Mesendoderm (in vitro differentiated cells): ENCODE results near the gene SMCP.

Experiments used
- DNase-seq: peaks from one replicate; pipeline ENCODE4 v3.0.0; 2013
- H2AK5ac ChIP-seq: 2 replicates; pipeline ENCODE4 v1.6.1; 2013; ENCODE audit warnings: low read length, inconsistent platforms
- H2BK120ac ChIP-seq: 2 replicates; pipeline ENCODE4 v1.6.1; 2013; ENCODE audit warnings: low read depth, mild to moderate bottlenecking, low read length, moderate library complexity, mixed read lengths
- H2BK15ac ChIP-seq: replicated peaks from 2 replicates; pipeline ENCODE4 v1.6.1; 2013; ENCODE audit warnings: low read depth, mild to moderate bottlenecking, moderate library complexity
- H2BK5ac ChIP-seq: 2 replicates; pipeline ENCODE4 v1.6.1; 2013; ENCODE audit warnings: low read length, inconsistent platforms
- H3K18ac ChIP-seq: 2 replicates; pipeline ENCODE4 v1.6.1; 2013; ENCODE audit warnings: mild to moderate bottlenecking, low read length, mixed read lengths
- H3K23ac ChIP-seq: one replicate; pipeline ENCODE4 v1.6.1; 2013; ENCODE audit warnings: low read length
- H3K27ac ChIP-seq: 2 replicates; pipeline ENCODE4 v1.5.1; 2013; ENCODE audit warnings: low read depth, mild to moderate bottlenecking, inconsistent platforms, low read length, moderate library complexity
- H3K27me3 ChIP-seq: 2 replicates; pipeline ENCODE4 v1.6.1; 2013; ENCODE audit warnings: low read length, control low read depth, mild to moderate bottlenecking, inconsistent platforms; ENCODE audit not compliant: insufficient read depth, poor library complexity
- H3K36me3 ChIP-seq: 2 replicates; pipeline ENCODE4 v1.6.1; 2013; ENCODE audit warnings: low read length, inconsistent platforms; ENCODE audit not compliant: control insufficient read depth, insufficient read depth
- H3K4ac ChIP-seq: one replicate; pipeline ENCODE4 v1.6.1; 2013; ENCODE audit warnings: low read depth, mild to moderate bottlenecking, low read length, moderate library complexity
- H3K4me1 ChIP-seq: 2 replicates; pipeline ENCODE4 v1.6.1; 2013; ENCODE audit warnings: low read depth, low read length, inconsistent platforms; ENCODE audit not compliant: control insufficient read depth
- H3K4me2 ChIP-seq: 2 replicates; pipeline ENCODE4 v1.6.1; 2013; ENCODE audit warnings: low read length
- H3K4me3 ChIP-seq: 2 replicates; pipeline ENCODE4 v1.5.1; 2013; ENCODE audit warnings: mild to moderate bottlenecking, low read length
- H3K56ac ChIP-seq: one replicate; pipeline ENCODE4 v1.6.1; 2013; ENCODE audit warnings: low read length
- H3K79me1 ChIP-seq: 2 replicates; pipeline ENCODE4 v1.6.1; 2013; ENCODE audit warnings: low read length, inconsistent platforms
- H3K79me2 ChIP-seq: 2 replicates; pipeline ENCODE4 v1.6.1; 2013; ENCODE audit warnings: mild to moderate bottlenecking, low read length; ENCODE audit not compliant: control insufficient read depth, insufficient read depth
- H3K9ac ChIP-seq: 2 replicates; pipeline ENCODE4 v1.6.1; 2013; ENCODE audit warnings: low read length, inconsistent platforms
- H4K5ac ChIP-seq: one replicate; pipeline ENCODE4 v1.6.1; 2013; ENCODE audit warnings: low read length
- H4K8ac ChIP-seq: one replicate; pipeline ENCODE4 v1.6.1; 2013; ENCODE audit warnings: low read depth, mild to moderate bottlenecking, control low read depth, low read length, moderate library complexity
- WGBS: extraction: QIAGEN DNeasy Blood & Tissue Kit; methylation state at CpG from one replicate; pipeline ENCODE4 v1.1.7; 2013; ENCODE audit warnings: low lambda C conversion rate, missing lambda C conversion rate; ENCODE audit not compliant: insufficient coverage; ENCODE audit errors: extremely low coverage; 5-methylcytosine and 5-hydroxymethylcytosine counted together

SMCP gene

DNA sequence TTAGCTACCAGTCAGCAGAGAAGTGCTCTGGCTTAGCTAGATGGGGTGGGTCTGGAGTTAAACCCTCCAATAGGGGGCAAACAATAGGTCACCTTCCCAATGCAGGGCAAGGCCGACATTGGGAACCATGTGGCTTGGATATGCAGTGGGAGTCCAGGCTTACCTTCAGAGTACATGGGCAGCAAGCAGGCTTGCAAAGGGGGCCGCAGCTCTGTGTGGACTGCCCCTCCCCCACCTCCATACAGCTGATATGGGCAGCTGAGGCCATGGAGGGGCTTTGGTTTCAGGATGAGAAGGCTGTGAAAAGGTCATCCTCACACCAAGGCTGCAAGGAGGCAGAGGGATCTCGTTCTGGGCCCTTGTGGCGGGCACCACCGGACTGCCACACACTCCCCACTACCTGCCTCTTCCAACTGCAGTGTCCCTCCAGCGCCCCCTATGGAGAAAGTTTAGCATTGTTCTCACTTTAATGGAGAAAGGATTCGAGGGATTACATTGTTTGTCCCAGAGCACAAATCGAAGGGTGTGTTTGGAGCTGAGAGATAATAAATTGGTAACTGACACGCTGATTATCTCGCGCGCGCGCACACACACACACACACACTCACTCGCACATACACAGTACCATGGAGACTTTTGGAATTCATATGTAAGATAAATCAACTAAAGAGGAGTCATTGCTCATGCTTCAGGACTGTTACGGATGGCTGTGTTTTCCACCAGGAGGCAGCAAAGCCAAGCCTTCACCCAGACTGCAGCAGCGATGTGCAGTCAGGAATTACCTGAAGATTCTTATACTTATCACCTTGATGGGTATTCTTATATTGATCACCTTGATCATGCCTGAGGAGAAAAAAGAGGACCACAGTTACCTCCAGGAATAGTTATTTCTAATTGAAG, 7.0 kb upstream of the SMCP start:
- Histone ChIP-seq H3K4ac (no peak overlapping the region), H3K27me3 (no peaks in the 10 kb centered on the region), H2BK5ac (no peak overlapping the region), H4K8ac (no peak overlapping the region), H4K5ac (no peak overlapping the region), H3K18ac (no peak overlapping the region), H3K4me2 (no peak overlapping the region), H3K56ac (peak overlapping the region; percentile 50), H3K79me2 (no peaks in the 10 kb centered on the region), H3K23ac (no peak overlapping the region), H2BK120ac (no peak overlapping the region), H3K79me1 (no peaks in the 10 kb centered on the region), H3K4me3 (no peak overlapping the region), H3K9ac (no peak overlapping the region), H2AK5ac (no peak overlapping the region), H3K4me1 (no peaks in the 10 kb centered on the region), H2BK15ac (no peak overlapping the region), H3K27ac (no peak overlapping the region), H3K36me3 (no peaks in the 10 kb centered on the region)
- WGBS: no CpG with 5 or more reads among the region's 17 CpGs
- DNase-seq: peak; percentile 82

DNA sequence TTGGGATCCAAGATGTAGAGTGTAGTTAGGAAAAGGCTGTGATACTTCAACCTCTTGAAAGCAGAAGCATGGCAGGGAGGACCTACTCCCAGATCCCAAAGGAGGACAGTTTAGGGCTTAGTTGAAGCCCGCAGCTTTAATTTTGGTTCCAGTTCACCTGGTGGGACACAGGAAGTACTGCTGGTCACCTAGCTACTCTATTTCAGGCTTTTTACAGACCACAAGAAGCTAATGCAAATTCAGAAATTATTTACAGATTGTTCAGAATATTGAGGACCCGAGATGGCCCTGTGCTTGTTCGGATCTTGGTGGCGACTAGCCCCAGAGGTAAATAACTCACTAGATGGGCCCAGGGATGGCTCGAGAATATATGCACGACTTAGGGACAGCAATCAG, 6.4 kb upstream of the SMCP start:
- Histone ChIP-seq H3K36me3 (no peaks in the 10 kb centered on the region), H2AK5ac (no peak overlapping the region), H4K8ac (no peak overlapping the region), H3K9ac (no peak overlapping the region), H3K79me2 (no peaks in the 10 kb centered on the region), H3K27ac (no peak overlapping the region), H2BK120ac (no peak overlapping the region), H3K4me1 (no peaks in the 10 kb centered on the region), H3K56ac (no peak overlapping the region), H3K79me1 (no peaks in the 10 kb centered on the region), H3K4ac (no peak overlapping the region), H3K23ac (no peak overlapping the region), H3K4me3 (no peak overlapping the region), H2BK15ac (no peak overlapping the region), H3K27me3 (no peaks in the 10 kb centered on the region), H4K5ac (no peak overlapping the region), H2BK5ac (no peak overlapping the region), H3K4me2 (no peak overlapping the region), H3K18ac (no peak overlapping the region)
- no CpG with 5 or more reads among the region's 6 CpGs for WGBS
- no peak for DNase-seq

DNA sequence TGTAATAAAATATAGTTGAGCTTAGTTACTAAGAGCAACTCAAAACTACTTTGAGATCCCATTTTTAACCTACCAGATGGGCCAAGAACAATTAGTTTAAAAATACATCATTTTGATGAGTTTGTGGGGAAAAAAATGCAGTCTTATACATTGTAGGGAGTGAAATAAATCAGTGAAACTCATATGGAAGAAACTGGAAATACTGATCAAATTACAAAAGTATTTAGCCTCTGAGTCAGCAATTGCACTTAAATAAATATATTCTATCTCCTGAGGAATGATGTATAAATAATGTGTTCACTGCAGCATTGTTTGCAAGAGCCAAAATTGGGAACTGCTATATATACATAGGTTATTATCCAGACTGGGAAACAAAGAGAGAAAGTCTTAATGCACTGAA, 4.6 kb upstream of the SMCP start:
- H3K4me1 ChIP-seq: no peaks in the 10 kb centered on the region
- no peak overlapping the region for H3K56ac ChIP-seq
- H3K27me3 ChIP-seq: no peaks in the 10 kb centered on the region
- no peak overlapping the region for H3K23ac ChIP-seq
- no peak overlapping the region for H3K18ac ChIP-seq
- H2AK5ac ChIP-seq: no peak overlapping the region
- no peak overlapping the region for H3K4me3 ChIP-seq
- no peak overlapping the region for H4K8ac ChIP-seq
- no peaks in the 10 kb centered on the region for H3K79me2 ChIP-seq
- no peaks in the 10 kb centered on the region for H3K36me3 ChIP-seq
- no peak overlapping the region for H3K4me2 ChIP-seq
- H3K27ac ChIP-seq: no peak overlapping the region
- no peak overlapping the region for H2BK5ac ChIP-seq
- no peak overlapping the region for H3K4ac ChIP-seq
- H3K9ac ChIP-seq: no peak overlapping the region
- H2BK120ac ChIP-seq: no peak overlapping the region
- no peak overlapping the region for H2BK15ac ChIP-seq
- DNase-seq: no peak
- H4K5ac ChIP-seq: no peak overlapping the region
- H3K79me1 ChIP-seq: no peaks in the 10 kb centered on the region

DNA sequence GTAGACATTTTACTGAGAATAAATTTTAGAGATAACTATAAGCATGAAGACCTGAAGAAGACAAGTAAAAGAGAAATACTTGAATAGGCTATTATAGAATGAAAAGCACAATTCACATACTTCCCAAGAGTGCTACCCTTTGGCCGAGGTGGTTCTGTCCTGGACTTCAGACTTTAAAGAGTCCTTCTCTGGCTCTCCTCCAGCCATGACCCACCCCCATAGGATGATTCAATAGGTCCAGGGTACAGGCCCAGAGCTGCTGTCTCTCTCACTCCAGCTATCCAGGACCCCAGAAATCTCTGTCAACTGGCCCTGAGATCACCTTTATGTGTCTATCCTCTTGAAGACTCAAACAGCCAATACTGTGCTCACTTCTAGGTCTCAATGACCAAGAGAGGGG, 1.3 kb upstream of the SMCP start:
- H3K18ac ChIP-seq: no peak overlapping the region
- no peak overlapping the region for H3K4me2 ChIP-seq
- no peaks in the 10 kb centered on the region for H3K36me3 ChIP-seq
- no peak overlapping the region for H2BK5ac ChIP-seq
- H4K8ac ChIP-seq: no peak overlapping the region
- WGBS: no CpG with 5 or more reads among the region's 1 CpG
- no peak overlapping the region for H3K4ac ChIP-seq
- no peaks in the 10 kb centered on the region for H3K79me2 ChIP-seq
- H3K23ac ChIP-seq: no peak overlapping the region
- H3K27me3 ChIP-seq: no peaks in the 10 kb centered on the region
- no peak overlapping the region for H2AK5ac ChIP-seq
- no peaks in the 10 kb centered on the region for H3K4me1 ChIP-seq
- H4K5ac ChIP-seq: no peak overlapping the region
- no peak overlapping the region for H3K4me3 ChIP-seq
- H3K9ac ChIP-seq: no peak overlapping the region
- no peaks in the 10 kb centered on the region for H3K79me1 ChIP-seq
- no peak for DNase-seq
- no peak overlapping the region for H3K56ac ChIP-seq
- H3K27ac ChIP-seq: no peak overlapping the region
- H2BK15ac ChIP-seq: no peak overlapping the region
- no peak overlapping the region for H2BK120ac ChIP-seq

DNA sequence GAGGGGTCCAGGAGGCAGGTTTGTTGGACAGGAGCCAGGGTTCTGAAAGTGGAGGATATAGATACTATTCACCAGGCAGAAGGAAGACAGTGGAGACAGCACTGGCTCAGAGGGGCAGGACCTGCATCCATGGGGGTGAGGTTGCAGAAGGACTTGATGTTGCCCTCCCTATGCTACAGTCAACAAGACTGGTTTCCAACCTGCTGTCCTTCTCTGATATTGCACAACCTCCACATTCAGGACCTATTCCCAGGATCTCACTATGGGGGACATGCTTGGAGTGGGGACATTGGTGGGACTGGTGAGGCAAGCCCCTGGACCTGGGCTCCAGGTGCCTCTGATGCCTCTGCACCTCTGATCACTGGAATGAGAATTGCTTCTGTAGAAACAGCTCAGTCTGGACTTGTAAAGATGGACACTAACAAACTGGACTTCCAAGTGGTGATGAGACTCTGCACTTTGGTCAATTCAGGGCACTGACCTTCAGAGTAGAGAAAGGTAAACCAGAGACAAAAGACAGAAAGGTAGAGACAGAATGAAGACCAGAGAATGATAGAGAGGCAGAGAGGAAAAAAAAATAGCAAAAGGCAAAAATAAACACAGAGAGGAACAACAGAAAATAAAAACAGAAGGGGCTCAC, 1.6 kb downstream of the SMCP start:
- Histone ChIP-seq H3K79me1 (no peaks in the 10 kb centered on the region), H3K56ac (no peak overlapping the region), H3K79me2 (no peaks in the 10 kb centered on the region), H3K4me2 (no peak overlapping the region), H3K9ac (no peak overlapping the region), H3K4me1 (no peaks in the 10 kb centered on the region), H3K23ac (no peak overlapping the region), H3K18ac (no peak overlapping the region), H3K36me3 (no peaks in the 10 kb centered on the region), H2BK5ac (no peak overlapping the region), H4K5ac (no peak overlapping the region), H2BK15ac (no peak overlapping the region), H3K4ac (no peak overlapping the region), H3K4me3 (no peak overlapping the region), H2AK5ac (no peak overlapping the region), H2BK120ac (no peak overlapping the region), H4K8ac (no peak overlapping the region), H3K27me3 (no peaks in the 10 kb centered on the region), H3K27ac (no peak overlapping the region)
- no peak for DNase-seq

DNA sequence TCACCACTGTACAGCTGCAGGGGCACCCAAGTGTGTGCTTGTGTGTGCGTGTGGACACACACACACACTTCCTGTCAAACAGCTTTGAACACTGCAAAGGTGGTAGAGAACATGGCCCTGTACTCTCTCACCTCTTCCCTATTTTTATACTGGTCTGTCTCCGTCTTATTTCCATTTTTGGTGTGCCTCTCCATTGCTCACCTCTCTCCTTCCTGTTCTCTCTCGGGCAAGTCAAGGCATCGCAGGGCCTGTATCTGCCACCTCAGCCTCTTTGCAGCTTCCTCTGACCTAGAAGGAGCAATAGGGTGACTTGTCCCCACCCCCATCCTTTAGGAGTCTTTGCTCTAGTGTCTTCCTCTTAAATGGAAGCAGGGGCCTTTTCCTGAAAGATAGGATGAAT, 2.2 kb downstream of the SMCP start:
- Histone ChIP-seq H3K9ac (no peak overlapping the region), H3K27me3 (no peaks in the 10 kb centered on the region), H3K4me1 (no peaks in the 10 kb centered on the region), H3K36me3 (no peaks in the 10 kb centered on the region), H2BK15ac (no peak overlapping the region), H3K79me2 (no peaks in the 10 kb centered on the region), H4K8ac (no peak overlapping the region), H3K4ac (no peak overlapping the region), H3K79me1 (no peaks in the 10 kb centered on the region), H3K4me3 (no peak overlapping the region), H2AK5ac (no peak overlapping the region), H3K4me2 (no peak overlapping the region), H3K56ac (no peak overlapping the region), H3K23ac (no peak overlapping the region), H2BK5ac (no peak overlapping the region), H4K5ac (no peak overlapping the region), H2BK120ac (no peak overlapping the region), H3K27ac (no peak overlapping the region), H3K18ac (no peak overlapping the region)
- WGBS: no CpG with 5 or more reads among the region's 4 CpGs
- no peak for DNase-seq
